Osteoblast (primary cell): Measurements from ENCODE around the gene AGO4. TPM values are rescaled to one million over a fixed set of nuclear protein-coding genes. Genes with fewer than 3 reads are reported as not detected.
"Not testable (repeated sequence)": the region's sequence is repeated elsewhere in the genome, so short reads cannot be mapped to it uniquely, and the experiment has no call there.

Experiments used
- DNase-seq: peaks from one replicate; pipeline ENCODE4 v3.0.0; 2011; ENCODE audit warnings: low spot score, mixed read lengths; ENCODE audit not compliant: insufficient read length; ENCODE audit errors: missing footprints
- H2AFZ ChIP-seq: 2 replicates; pipeline ENCODE4 v1.6.0; 2011; ENCODE audit warnings: mild to moderate bottlenecking, low read length
- H3K27ac ChIP-seq: 2 replicates; pipeline ENCODE4 v1.5.1; 2011; ENCODE audit warnings: mild to moderate bottlenecking, low read depth, low read length, moderate library complexity
- H3K27me3 ChIP-seq: 2 replicates; pipeline ENCODE4 v1.6.0; 2012; ENCODE audit warnings: mild to moderate bottlenecking, control low read depth, inconsistent platforms, low read length, moderate library complexity; ENCODE audit not compliant: insufficient read depth
- H3K36me3 ChIP-seq: 2 replicates; pipeline ENCODE4 v1.5.1; 2011; ENCODE audit warnings: mild to moderate bottlenecking, low read length, control low read depth, moderate library complexity; ENCODE audit not compliant: insufficient read depth
- H3K4me1 ChIP-seq: 2 replicates; pipeline ENCODE4 v1.5.1; 2011; ENCODE audit warnings: mild to moderate bottlenecking, low read length, control low read depth, moderate library complexity; ENCODE audit not compliant: insufficient read depth
- H3K4me2 ChIP-seq: 2 replicates; pipeline ENCODE4 v1.6.0; 2011; ENCODE audit warnings: mild to moderate bottlenecking, low read length; ENCODE audit not compliant: insufficient read depth
- H3K4me3 ChIP-seq: fragments of 200-600 bp; sonication (generic); 3 replicates; pipeline ENCODE4 v1.5.1; 2012; ENCODE audit warnings: mild to moderate bottlenecking, low read length, inconsistent platforms; ENCODE audit not compliant: insufficient read depth
- H3K79me2 ChIP-seq: 2 replicates; pipeline ENCODE4 v1.6.0; 2012; ENCODE audit warnings: mild to moderate bottlenecking, low read length, control low read depth, inconsistent platforms; ENCODE audit not compliant: insufficient read depth
- H3K9me3 ChIP-seq: 2 replicates; pipeline ENCODE4 v1.5.1; 2011; ENCODE audit warnings: low read depth, low read length, control low read depth
- H4K20me1 ChIP-seq: 2 replicates; pipeline ENCODE4 v1.6.0; 2012; ENCODE audit warnings: mild to moderate bottlenecking, low read length, control low read depth; ENCODE audit not compliant: insufficient read depth
- CTCF ChIP-seq: IDR thresholded peaks from 2 replicates; pipeline ENCODE4 v1.5.1; 2011; ENCODE audit warnings: mild to moderate bottlenecking, low read depth, low read length, moderate library complexity; ENCODE audit errors: extremely low read depth
- total RNA-seq: library from RNA; depleted of rRNA; stranded (reverse); fragments of >200 nt; gene quantifications from 2 replicates; pipeline ENCODE4 v1.2.3, GENCODE V29; 2012

Gene AGO4
- total RNA-seq, 1 donor = 23.2 TPM

GRCh38 chr1:35777109-35777508 lies 30.7 kb upstream of the AGO4 start:
- no peak for TF ChIP-seq CTCF
- no peak for DNase-seq
- H3K36me3 ChIP-seq = no peaks in the 10 kb centered on the region
- H3K9me3 ChIP-seq = no peaks in the 10 kb centered on the region
- no peak overlapping the region for H3K4me2 ChIP-seq
- no peak overlapping the region for H3K4me3 ChIP-seq
- no peak overlapping the region for H2AFZ ChIP-seq
- H4K20me1 ChIP-seq = no peaks in the 10 kb centered on the region
- H3K4me1 ChIP-seq = no peaks in the 10 kb centered on the region
- H3K27me3 ChIP-seq = no peaks in the 10 kb centered on the region
- H3K27ac ChIP-seq = no peak overlapping the region
- no peaks in the 10 kb centered on the region for H3K79me2 ChIP-seq

GRCh38 chr1:35783055-35783583 lies 24.7 kb upstream of the AGO4 start:
- H3K4me1 ChIP-seq = no peaks in the 10 kb centered on the region
- no peak overlapping the region for H3K4me2 ChIP-seq
- no peak overlapping the region for H3K4me3 ChIP-seq
- no peak overlapping the region for H3K27ac ChIP-seq
- no peaks in the 10 kb centered on the region for H3K36me3 ChIP-seq
- DNase-seq = no peak
- H3K79me2 ChIP-seq = no peaks in the 10 kb centered on the region
- TF ChIP-seq CTCF = no peak
- no peaks in the 10 kb centered on the region for H3K9me3 ChIP-seq
- no peak overlapping the region for H2AFZ ChIP-seq
- no peaks in the 10 kb centered on the region for H3K27me3 ChIP-seq
- H4K20me1 ChIP-seq = no peaks in the 10 kb centered on the region

GRCh38 chr1:35784364-35784763 lies 23.5 kb upstream of the AGO4 start:
- not testable (repeated sequence) for H3K27me3 ChIP-seq, H3K27ac ChIP-seq, H3K4me3 ChIP-seq, DNase-seq, H3K36me3 ChIP-seq, H3K9me3 ChIP-seq, H4K20me1 ChIP-seq, H3K79me2 ChIP-seq, H3K4me1 ChIP-seq, H3K4me2 ChIP-seq, H2AFZ ChIP-seq

- DNase-seq = no peak
- Histone ChIP-seq H3K4me1 (no peaks in the 10 kb centered on the region), H3K79me2 (no peaks in the 10 kb centered on the region), H4K20me1 (no peaks in the 10 kb centered on the region), H3K9me3 (no peaks in the 10 kb centered on the region), H3K4me2 (no peak overlapping the region), H3K27ac (no peak overlapping the region), H3K36me3 (no peaks in the 10 kb centered on the region), H3K27me3 (no peaks in the 10 kb centered on the region), H2AFZ (no peak overlapping the region), H3K4me3 (no peak overlapping the region)
- TF ChIP-seq CTCF = no peak
Observed at GRCh38 chr1:35788139-35788538, 19.7 kb upstream of the AGO4 start.
